Neural progenitor cell (in vitro differentiated cells): Measurements from ENCODE around the gene DCTN3. TPM values are rescaled to one million over a fixed set of nuclear protein-coding genes. Genes with fewer than 3 reads are reported as not detected.

ENCODE experiments used
- DNase-seq: peaks from one replicate; pipeline ENCODE4 v3.0.0-alpha.2; 2016; ENCODE audit warnings: low spot score
- H2AFZ ChIP-seq: fragments of 200-600 bp; sonication (generic); replicated peaks from 2 replicates; pipeline ENCODE4 v1.6.1; 2016; ENCODE audit warnings: antibody characterized with exemption
- H3F3A ChIP-seq: fragments of 200-600 bp; sonication (generic); 2 replicates; pipeline ENCODE4 v1.6.1; 2016; ENCODE audit warnings: antibody characterized with exemption, low read depth
- H3K27ac ChIP-seq: fragments of 200-600 bp; sonication (generic); 2 replicates; pipeline ENCODE4 v1.5.1; 2016; ENCODE audit warnings: mild to moderate bottlenecking
- H3K27me3 ChIP-seq: fragments of 200-600 bp; sonication (generic); 2 replicates; pipeline ENCODE4 v1.6.1; 2016; ENCODE audit warnings: mild to moderate bottlenecking, moderate library complexity
- H3K36me3 ChIP-seq: fragments of 200-600 bp; sonication (generic); 2 replicates; pipeline ENCODE4 v1.5.1; 2016
- H3K4me1 ChIP-seq: fragments of 200-600 bp; sonication (generic); 2 replicates; pipeline ENCODE4 v1.6.1; 2016; ENCODE audit warnings: mixed run types
- H3K4me2 ChIP-seq: fragments of 200-600 bp; sonication (generic); 2 replicates; pipeline ENCODE4 v1.6.1; 2016
- H3K4me3 ChIP-seq: fragments of 200-600 bp; sonication (generic); 2 replicates; pipeline ENCODE4 v1.5.1; 2016
- H3K79me2 ChIP-seq: fragments of 200-600 bp; sonication (generic); 2 replicates; pipeline ENCODE4 v1.6.1; 2016; ENCODE audit warnings: low read depth
- H3K9ac ChIP-seq: fragments of 200-600 bp; sonication (generic); 2 replicates; pipeline ENCODE4 v1.6.1; 2016
- H3K9me3 ChIP-seq: fragments of 200-600 bp; sonication (generic); 2 replicates; pipeline ENCODE4 v1.5.1; 2016; ENCODE audit warnings: low read depth
- H4K20me1 ChIP-seq: fragments of 200-600 bp; sonication (generic); 2 replicates; pipeline ENCODE4 v1.6.1; 2016; ENCODE audit warnings: low read depth
- H3K27ac Mint-ChIP-seq: 3 replicates; pipeline ENCODE4 v1.8.0; 2021; ENCODE audit warnings: mixed read lengths
- H3K27me3 Mint-ChIP-seq: 2 replicates; pipeline ENCODE4 v1.8.0; 2022; ENCODE audit warnings: low read depth, mild to moderate bottlenecking, inconsistent platforms, moderate library complexity, mixed read lengths; ENCODE audit not compliant: insufficient read depth
- H3K36me3 Mint-ChIP-seq: 3 replicates; pipeline ENCODE4 v1.8.0; 2021; ENCODE audit warnings: mixed read lengths
- H3K4me1 Mint-ChIP-seq: 3 replicates; pipeline ENCODE4 v1.8.0; 2021; ENCODE audit warnings: mixed read lengths
- H3K4me3 Mint-ChIP-seq: 3 replicates; pipeline ENCODE4 v1.8.0; 2021; ENCODE audit warnings: mild to moderate bottlenecking, moderate library complexity, mixed read lengths
- H3K9me3 Mint-ChIP-seq: 3 replicates; pipeline ENCODE4 v1.8.0; 2020; ENCODE audit warnings: mixed read lengths
- CTCF ChIP-seq: fragments of 200-600 bp; sonication (generic); IDR thresholded peaks from 2 replicates; pipeline ENCODE4 v1.5.1; 2017; ENCODE audit warnings: antibody characterized with exemption, mild to moderate bottlenecking
- EZH2 ChIP-seq: fragments of 200-600 bp; sonication (generic); IDR thresholded peaks from 2 replicates; pipeline ENCODE4 v1.6.1; 2017; ENCODE audit warnings: antibody characterized with exemption, mild to moderate bottlenecking, moderate library complexity
- EZH2phosphoT487 ChIP-seq: fragments of 200-600 bp; sonication (generic); IDR thresholded peaks from 2 replicates; pipeline ENCODE4 v1.6.1; 2017; ENCODE audit warnings: antibody characterized with exemption
- total RNA-seq: library from RNA; depleted of rRNA; stranded (reverse); fragments of >200 nt; gene quantifications from 2 replicates; pipeline ENCODE4 v1.2.3, GENCODE V29; 2015; ENCODE audit warnings: low replicate concordance

The DCTN3 gene
- total RNA-seq, 1 donor from 2014 or later: 45.6 TPM

- Mint-ChIP-seq H3K4me3 (no peak overlapping the region), H3K9me3 (no peaks in the 10 kb centered on the region), H3K36me3 (no peaks in the 10 kb centered on the region), H3K27ac (peak overlapping the region; percentile 31), H3K27me3 (peaks cover 3% of the 10 kb centered on the region), H3K4me1 (peaks cover 47% of the 10 kb centered on the region)
- no peak for DNase-seq
- no peaks in the 10 kb centered on the region for H3K9me3 ChIP-seq
- H4K20me1 ChIP-seq: no peaks in the 10 kb centered on the region
- no peaks in the 10 kb centered on the region for H3K36me3 ChIP-seq
- H2AFZ ChIP-seq: no peak overlapping the region
- H3F3A ChIP-seq: peaks cover 17% of the 10 kb centered on the region
- H3K27me3 ChIP-seq: no peaks in the 10 kb centered on the region
- H3K79me2 ChIP-seq: no peaks in the 10 kb centered on the region
- H3K9ac ChIP-seq: no peak overlapping the region
- H3K4me1 ChIP-seq: peaks cover 25% of the 10 kb centered on the region
- no peak overlapping the region for H3K4me2 ChIP-seq
- H3K27ac ChIP-seq: no peak overlapping the region
- no peak for TF ChIP-seq EZH2phosphoT487
- no peak for TF ChIP-seq CTCF
- TF ChIP-seq EZH2: no peak
- H3K4me3 ChIP-seq: no peak overlapping the region
Observed at GRCh38 chr9:34655394-34655793, 35.1 kb upstream of the DCTN3 start.

GRCh38 chr9:34654323-34655051, 34.2 kb upstream of the DCTN3 start:
- H4K20me1 ChIP-seq: no peaks in the 10 kb centered on the region
- H3F3A ChIP-seq: peaks cover 17% of the 10 kb centered on the region
- no peaks in the 10 kb centered on the region for H3K27me3 ChIP-seq
- H3K9ac ChIP-seq: no peak overlapping the region
- DNase-seq: no peak
- Mint-ChIP-seq H3K27ac (peak overlapping the region; percentile 57), H3K36me3 (peaks cover 4% of the 10 kb centered on the region), H3K27me3 (peaks cover 3% of the 10 kb centered on the region), H3K9me3 (no peaks in the 10 kb centered on the region), H3K4me1 (peaks cover 47% of the 10 kb centered on the region), H3K4me3 (peak overlapping the region; percentile 33)
- peak overlapping the region; percentile 17 for H3K4me2 ChIP-seq
- H3K36me3 ChIP-seq: no peaks in the 10 kb centered on the region
- H3K79me2 ChIP-seq: no peaks in the 10 kb centered on the region
- H3K27ac ChIP-seq: no peak overlapping the region
- no peak overlapping the region for H3K4me3 ChIP-seq
- H3K9me3 ChIP-seq: no peaks in the 10 kb centered on the region
- no peak for TF ChIP-seq EZH2
- TF ChIP-seq EZH2phosphoT487: no peak
- no peak for TF ChIP-seq CTCF
- H3K4me1 ChIP-seq: peaks cover 25% of the 10 kb centered on the region
- no peak overlapping the region for H2AFZ ChIP-seq

GRCh38 chr9:34653151-34654072, 33.1 kb upstream of the DCTN3 start:
- H3K4me1 ChIP-seq: peaks cover 25% of the 10 kb centered on the region
- no peak overlapping the region for H3K4me3 ChIP-seq
- Mint-ChIP-seq H3K4me1 (peaks cover 50% of the 10 kb centered on the region), H3K27ac (peak overlapping the region; percentile 57), H3K36me3 (peaks cover 10% of the 10 kb centered on the region), H3K4me3 (peak overlapping the region; percentile 85), H3K27me3 (peaks cover 3% of the 10 kb centered on the region), H3K9me3 (no peaks in the 10 kb centered on the region)
- TF ChIP-seq EZH2phosphoT487: no peak
- TF ChIP-seq CTCF: no peak
- no peak for TF ChIP-seq EZH2
- peaks cover 17% of the 10 kb centered on the region for H3F3A ChIP-seq
- H3K36me3 ChIP-seq: no peaks in the 10 kb centered on the region
- no peak overlapping the region for H2AFZ ChIP-seq
- no peaks in the 10 kb centered on the region for H4K20me1 ChIP-seq
- peak overlapping the region; percentile 17 for H3K4me2 ChIP-seq
- H3K9ac ChIP-seq: no peak overlapping the region
- H3K27me3 ChIP-seq: no peaks in the 10 kb centered on the region
- no peak for DNase-seq
- H3K27ac ChIP-seq: no peak overlapping the region
- H3K9me3 ChIP-seq: no peaks in the 10 kb centered on the region
- H3K79me2 ChIP-seq: peaks cover 2% of the 10 kb centered on the region
